WTC11 (cell line): ENCODE data around the gene GRK3. TPM values are rescaled to one million over a fixed set of nuclear protein-coding genes. Genes with fewer than 3 reads are reported as not detected.

Source experiments
- ATAC-seq: fragments of 200-7000 bp; cut with Tn5 transposase; 2 replicates; pipeline ENCODE4 v1.10.0; 2021; ENCODE audit warnings: mild to moderate bottlenecking, moderate library complexity
- CTCF ChIA-PET: fragments of 300-600 bp; sonication (Branson Sonifier 250); formaldehyde crosslinking; loops from one replicate; lab custom pipeline; 2021; ENCODE audit warnings: antibody characterized with exemption; lab: Charles Lee
- POLR2A ChIA-PET: fragments of 350-600 bp; sonication (Branson Sonifier 250); formaldehyde crosslinking; loops from one replicate; lab custom pipeline; 2021; ENCODE audit warnings: antibody characterized with exemption; lab: Charles Lee
- DNase-seq: peaks from one replicate; pipeline ENCODE4 v3.0.0; 2021; ENCODE audit warnings: low spot score
- H3K27ac Mint-ChIP-seq: 2 replicates; pipeline ENCODE4 v1.8.0; 2021; ENCODE audit warnings: mixed read lengths
- H3K27me3 Mint-ChIP-seq: 2 replicates; pipeline ENCODE4 v1.8.0; 2021; ENCODE audit warnings: low read depth, mild to moderate bottlenecking, moderate library complexity, mixed read lengths
- H3K36me3 Mint-ChIP-seq: 2 replicates; pipeline ENCODE4 v1.8.0; 2021; ENCODE audit warnings: mixed read lengths
- H3K4me1 Mint-ChIP-seq: 2 replicates; pipeline ENCODE4 v1.8.0; 2022; ENCODE audit warnings: mixed read lengths
- H3K4me3 Mint-ChIP-seq: 2 replicates; pipeline ENCODE4 v1.8.0; 2021; ENCODE audit warnings: mild to moderate bottlenecking, moderate library complexity, mixed read lengths
- H3K9me3 Mint-ChIP-seq: 2 replicates; pipeline ENCODE4 v1.8.0; 2021; ENCODE audit warnings: mixed read lengths
- ATF1 ChIP-seq: sonication (generic); formaldehyde crosslinking; IDR thresholded peaks from 2 replicates; pipeline ENCODE4 v1.8.1; 2023; ENCODE audit warnings: mild to moderate bottlenecking, moderate library complexity, missing genetic modification reagents
- ATF6 ChIP-seq: sonication (generic); formaldehyde crosslinking; IDR thresholded peaks from 2 replicates; pipeline ENCODE4 v1.8.1; 2023; ENCODE audit warnings: mild to moderate bottlenecking, missing genetic modification reagents
- E2F1 ChIP-seq: sonication (generic); formaldehyde crosslinking; IDR thresholded peaks from 2 replicates; pipeline ENCODE4 v1.8.0; 2022; ENCODE audit warnings: mild to moderate bottlenecking, missing genetic modification reagents
- ELF4 ChIP-seq: sonication (generic); formaldehyde crosslinking; IDR thresholded peaks from 2 replicates; pipeline ENCODE4 v1.8.1; 2022; ENCODE audit warnings: low read depth, mild to moderate bottlenecking, moderate library complexity, missing genetic modification reagents
- ETV6 ChIP-seq: sonication (generic); formaldehyde crosslinking; IDR thresholded peaks from 2 replicates; pipeline ENCODE4 v1.8.1; 2022; ENCODE audit warnings: mild to moderate bottlenecking, missing genetic modification reagents
- FOXP4 ChIP-seq: sonication (generic); formaldehyde crosslinking; IDR thresholded peaks from 2 replicates; pipeline ENCODE4 v1.8.0; 2022; ENCODE audit warnings: mild to moderate bottlenecking, missing genetic modification reagents
- MLX ChIP-seq: sonication (generic); formaldehyde crosslinking; IDR thresholded peaks from 2 replicates; pipeline ENCODE4 v1.8.1; 2023; ENCODE audit warnings: mild to moderate bottlenecking, missing genetic modification reagents, moderate library complexity
- NFE2L1 ChIP-seq: sonication (generic); formaldehyde crosslinking; IDR thresholded peaks from 2 replicates; pipeline ENCODE4 v1.8.1; 2023; ENCODE audit warnings: missing genetic modification reagents
- NR3C1 ChIP-seq: sonication (generic); formaldehyde crosslinking; conservative IDR thresholded peaks from 2 replicates; pipeline ENCODE4 v1.8.1; 2023; ENCODE audit warnings: low read depth, mild to moderate bottlenecking, missing genetic modification reagents
- PRRX2 ChIP-seq: fragments of 250-450 bp; sonication (Bioruptor Pico); IDR thresholded peaks from 2 replicates; pipeline ENCODE4 v1.8.0; 2021; ENCODE audit warnings: mild to moderate bottlenecking
- RORB ChIP-seq: fragments of 250-450 bp; sonication (Bioruptor Pico); IDR thresholded peaks from 2 replicates; pipeline ENCODE4 v1.9.0; 2021; ENCODE audit warnings: mild to moderate bottlenecking
- SMAD4 ChIP-seq: sonication (generic); formaldehyde crosslinking; IDR thresholded peaks from 2 replicates; pipeline ENCODE4 v1.8.0; 2022; ENCODE audit warnings: mild to moderate bottlenecking, missing genetic modification reagents
- USF2 ChIP-seq: sonication (generic); formaldehyde crosslinking; IDR thresholded peaks from 2 replicates; pipeline ENCODE4 v1.8.1; 2023; ENCODE audit warnings: mild to moderate bottlenecking, missing genetic modification reagents, moderate library complexity
- ZNF219 ChIP-seq: sonication (generic); formaldehyde crosslinking; IDR thresholded peaks from 2 replicates; pipeline ENCODE4 v1.8.0; 2023; ENCODE audit warnings: missing genetic modification reagents, mild to moderate bottlenecking, borderline replicate concordance
- ZNF263 ChIP-seq: sonication (generic); formaldehyde crosslinking; IDR thresholded peaks from 2 replicates; pipeline ENCODE4 v1.8.1; 2022; ENCODE audit warnings: low read depth, mild to moderate bottlenecking, moderate library complexity, missing genetic modification reagents
- ZNF425 ChIP-seq: fragments of 250-450 bp; sonication (Bioruptor Pico); conservative IDR thresholded peaks from 2 replicates; pipeline ENCODE4 v1.9.0; 2021; ENCODE audit warnings: mild to moderate bottlenecking
- total RNA-seq: library from RNA; stranded (reverse); gene quantifications from 3 replicates; pipeline ENCODE4 v1.2.3, GENCODE V29; 2021
- TF ChIP-seq, protein P1 (sequence below): sonication (generic); formaldehyde crosslinking; IDR thresholded peaks from 2 replicates; pipeline ENCODE4 v1.8.1; 2022; ENCODE audit warnings: mild to moderate bottlenecking, missing genetic modification reagents, moderate library complexity, borderline replicate concordance

The GRK3 gene
- total RNA-seq, 1 experiment from 2014 or later = 27.1 TPM

- Mint-ChIP-seq H3K27me3 (peaks cover 30% of the 10 kb centered on the region), H3K4me3 (peak overlapping the region; percentile 95), H3K27ac (no peak overlapping the region), H3K4me1 (peaks cover 56% of the 10 kb centered on the region), H3K9me3 (no peaks in the 10 kb centered on the region), H3K36me3 (no peaks in the 10 kb centered on the region)
- ATAC-seq (no peak), DNase-seq (no peak)
- POLR2A ChIA-PET = no interaction called here
- CTCF ChIA-PET = interaction anchor here (0.7 to 3.4 kb wide), 2 partner anchors 22 to 160 kb away, joined by 3 to 16 read pairs; no protein-coding TSS in a partner anchor
- TF ChIP-seq, protein P1, sequence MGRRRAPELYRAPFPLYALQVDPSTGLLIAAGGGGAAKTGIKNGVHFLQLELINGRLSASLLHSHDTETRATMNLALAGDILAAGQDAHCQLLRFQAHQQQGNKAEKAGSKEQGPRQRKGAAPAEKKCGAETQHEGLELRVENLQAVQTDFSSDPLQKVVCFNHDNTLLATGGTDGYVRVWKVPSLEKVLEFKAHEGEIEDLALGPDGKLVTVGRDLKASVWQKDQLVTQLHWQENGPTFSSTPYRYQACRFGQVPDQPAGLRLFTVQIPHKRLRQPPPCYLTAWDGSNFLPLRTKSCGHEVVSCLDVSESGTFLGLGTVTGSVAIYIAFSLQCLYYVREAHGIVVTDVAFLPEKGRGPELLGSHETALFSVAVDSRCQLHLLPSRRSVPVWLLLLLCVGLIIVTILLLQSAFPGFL (CRISPR knock-in tag) = no peak
- TF ChIP-seq RORB (CRISPR knock-in tag) (no peak), SMAD4 (CRISPR knock-in tag) (no peak), ATF1 (CRISPR knock-in tag) (no peak), FOXP4 (CRISPR knock-in tag) (no peak), ZNF219 (CRISPR knock-in tag) (no peak), ATF6 (no peak), NR3C1 (CRISPR knock-in tag) (no peak), PRRX2 (CRISPR knock-in tag) (no peak), NFE2L1 (CRISPR knock-in tag) (no peak), ELF4 (CRISPR knock-in tag) (no peak), USF2 (CRISPR knock-in tag) (no peak), MLX (CRISPR knock-in tag) (no peak), ETV6 (no peak), ZNF263 (CRISPR knock-in tag) (no peak), E2F1 (CRISPR knock-in tag) (no peak), ZNF425 (CRISPR knock-in tag) (no peak)
Measured at GRCh38 chr22:25566186-25566897, 1.9 kb downstream of the GRK3 start.
